Neural cell (in vitro differentiated cells): ENCODE results near the gene MICU1. TPM values are rescaled to one million over a fixed set of nuclear protein-coding genes. Genes with fewer than 3 reads are reported as not detected.

ENCODE experiments used
- H2AFZ ChIP-seq: fragments of 200-600, 300-800 bp; sonication (generic), shearing (Covaris generic); 2 replicates; pipeline ENCODE4 v1.6.0; 2014; ENCODE audit warnings: low read depth, mild to moderate bottlenecking, antibody characterized with exemption, low read length, moderate library complexity
- H3F3A ChIP-seq: fragments of 200-600 bp; shearing (Covaris generic); 2 replicates; pipeline ENCODE4 v1.6.1; 2016; ENCODE audit warnings: mild to moderate bottlenecking, moderate library complexity, mixed read lengths, antibody characterized with exemption, low read length; ENCODE audit not compliant: insufficient read depth, poor library complexity, severe bottlenecking
- H3K27ac ChIP-seq: fragments of 200-600, 300-800 bp; sonication (generic), shearing (Covaris generic); 2 replicates; pipeline ENCODE4 v1.5.1; 2014; ENCODE audit warnings: mild to moderate bottlenecking, low read length, moderate library complexity
- H3K27me3 ChIP-seq: fragments of 300-800, 200-600 bp; sonication (generic), shearing (Covaris generic); 2 replicates; pipeline ENCODE4 v1.6.0; 2014; ENCODE audit warnings: mild to moderate bottlenecking, low read depth, low read length, moderate library complexity; ENCODE audit not compliant: insufficient read depth
- H3K36me3 ChIP-seq: fragments of 300-800, 200-600 bp; sonication (generic), shearing (Covaris generic); 2 replicates; pipeline ENCODE4 v1.5.1; 2014; ENCODE audit warnings: mild to moderate bottlenecking, antibody characterized with exemption, low read length, moderate library complexity; ENCODE audit not compliant: insufficient read depth
- H3K4me2 ChIP-seq: fragments of 300-800, 200-600 bp; sonication (generic), shearing (Covaris generic); 2 replicates; pipeline ENCODE4 v1.6.0; 2014; ENCODE audit warnings: mild to moderate bottlenecking, low read length
- H3K4me3 ChIP-seq: fragments of 300-800, 200-600 bp; sonication (generic), shearing (Covaris generic); 2 replicates; pipeline ENCODE4 v1.5.1; 2014; ENCODE audit warnings: mild to moderate bottlenecking, low read length, moderate library complexity
- H3K79me2 ChIP-seq: fragments of 200-600 bp; shearing (Covaris generic); replicated peaks from 2 replicates; pipeline ENCODE4 v1.6.0; 2014; ENCODE audit warnings: mild to moderate bottlenecking, low read length, moderate library complexity; ENCODE audit not compliant: insufficient read depth
- H3K9ac ChIP-seq: fragments of 300-800, 200-600 bp; sonication (generic), shearing (Covaris generic); 2 replicates; pipeline ENCODE4 v1.6.1; 2016; ENCODE audit warnings: mild to moderate bottlenecking, low read length, mixed read lengths
- H3K9me2 ChIP-seq: fragments of 200-600 bp; shearing (Covaris generic); 2 replicates; pipeline ENCODE4 v1.6.1; 2016; ENCODE audit warnings: mild to moderate bottlenecking, low read length, mixed read lengths; ENCODE audit not compliant: insufficient read depth
- H3K9me3 ChIP-seq: fragments of 200-600, 300-800 bp; sonication (generic), shearing (Covaris generic); 2 replicates; pipeline ENCODE4 v1.6.1; 2016; ENCODE audit warnings: mild to moderate bottlenecking, mixed run types, low read length, moderate library complexity, mixed read lengths
- H4K20me1 ChIP-seq: fragments of 200-600 bp; shearing (Covaris generic); 2 replicates; pipeline ENCODE4 v1.6.1; 2016; ENCODE audit warnings: mild to moderate bottlenecking, mixed run types; ENCODE audit not compliant: insufficient read depth
- CTCF ChIP-seq: fragments of 450-650 bp; IDR thresholded peaks from 2 replicates; pipeline ENCODE4 v1.5.1; 2014; ENCODE audit warnings: antibody characterized with exemption, mild to moderate bottlenecking, moderate library complexity; ENCODE audit not compliant: poor library complexity, severe bottlenecking
- EP300 ChIP-seq: fragments of 450-650 bp; conservative IDR thresholded peaks from 2 replicates; pipeline ENCODE4 v1.6.1; 2014; ENCODE audit warnings: antibody characterized with exemption, mild to moderate bottlenecking, moderate library complexity; ENCODE audit not compliant: poor library complexity, severe bottlenecking
- EZH2 ChIP-seq: fragments of 200-600, 300-800 bp; shearing (Covaris generic), sonication (generic); IDR thresholded peaks from 2 replicates; pipeline ENCODE4 v1.6.1; 2014; ENCODE audit warnings: antibody characterized with exemption, low read length, borderline replicate concordance, mild to moderate bottlenecking; ENCODE audit not compliant: insufficient read depth, poor library complexity, severe bottlenecking
- MXI1 ChIP-seq: fragments of 450-650 bp; conservative IDR thresholded peaks from 2 replicates; pipeline ENCODE4 v1.6.1; 2014; ENCODE audit warnings: antibody characterized with exemption, mild to moderate bottlenecking; ENCODE audit not compliant: poor library complexity, severe bottlenecking
- POLR2AphosphoS5 ChIP-seq: IDR thresholded peaks from 2 replicates; pipeline ENCODE4 v1.6.1; 2012
- RAD21 ChIP-seq: fragments of 450-650 bp; conservative IDR thresholded peaks from 2 replicates; pipeline ENCODE4 v1.6.1; 2014; ENCODE audit warnings: antibody characterized with exemption, mild to moderate bottlenecking, moderate library complexity
- SMC3 ChIP-seq: fragments of 450-650 bp; conservative IDR thresholded peaks from 2 replicates; pipeline ENCODE4 v1.6.1; 2014; ENCODE audit warnings: antibody characterized with exemption, mild to moderate bottlenecking, moderate library complexity; ENCODE audit not compliant: poor library complexity
- TAF1 ChIP-seq: IDR thresholded peaks from 2 replicates; pipeline ENCODE4 v1.6.1; 2012; ENCODE audit warnings: low read depth
- polyA plus RNA-seq: library from polyadenylated mRNA; depleted of rRNA; stranded (reverse); fragments of >200 nt; gene quantifications from 2 replicates; pipeline ENCODE4 v1.2.3, GENCODE V29; 2014
- TF ChIP-seq, protein P1 (sequence below): IDR thresholded peaks from 2 replicates; pipeline ENCODE4 v1.6.1; 2012; ENCODE audit warnings: borderline replicate concordance

The MICU1 gene
- polyA plus RNA-seq, 1 donor from 2014 or later = 86.0 TPM

GRCh38 chr10:72409167-72409566 lies 216.7 kb downstream of the MICU1 start:
- no peak overlapping the region for H3K27ac ChIP-seq
- H3K27me3 ChIP-seq = no peaks in the 10 kb centered on the region
- no peaks in the 10 kb centered on the region for H3K9me3 ChIP-seq
- no peaks in the 10 kb centered on the region for H3K79me2 ChIP-seq
- H3F3A ChIP-seq = no peaks in the 10 kb centered on the region
- no peaks in the 10 kb centered on the region for H3K9me2 ChIP-seq
- no peak overlapping the region for H3K4me2 ChIP-seq
- TF ChIP-seq TAF1 = no peak
- no peak for TF ChIP-seq MXI1
- no peak for TF ChIP-seq SMC3
- no peak for TF ChIP-seq CTCF
- TF ChIP-seq, protein P1, sequence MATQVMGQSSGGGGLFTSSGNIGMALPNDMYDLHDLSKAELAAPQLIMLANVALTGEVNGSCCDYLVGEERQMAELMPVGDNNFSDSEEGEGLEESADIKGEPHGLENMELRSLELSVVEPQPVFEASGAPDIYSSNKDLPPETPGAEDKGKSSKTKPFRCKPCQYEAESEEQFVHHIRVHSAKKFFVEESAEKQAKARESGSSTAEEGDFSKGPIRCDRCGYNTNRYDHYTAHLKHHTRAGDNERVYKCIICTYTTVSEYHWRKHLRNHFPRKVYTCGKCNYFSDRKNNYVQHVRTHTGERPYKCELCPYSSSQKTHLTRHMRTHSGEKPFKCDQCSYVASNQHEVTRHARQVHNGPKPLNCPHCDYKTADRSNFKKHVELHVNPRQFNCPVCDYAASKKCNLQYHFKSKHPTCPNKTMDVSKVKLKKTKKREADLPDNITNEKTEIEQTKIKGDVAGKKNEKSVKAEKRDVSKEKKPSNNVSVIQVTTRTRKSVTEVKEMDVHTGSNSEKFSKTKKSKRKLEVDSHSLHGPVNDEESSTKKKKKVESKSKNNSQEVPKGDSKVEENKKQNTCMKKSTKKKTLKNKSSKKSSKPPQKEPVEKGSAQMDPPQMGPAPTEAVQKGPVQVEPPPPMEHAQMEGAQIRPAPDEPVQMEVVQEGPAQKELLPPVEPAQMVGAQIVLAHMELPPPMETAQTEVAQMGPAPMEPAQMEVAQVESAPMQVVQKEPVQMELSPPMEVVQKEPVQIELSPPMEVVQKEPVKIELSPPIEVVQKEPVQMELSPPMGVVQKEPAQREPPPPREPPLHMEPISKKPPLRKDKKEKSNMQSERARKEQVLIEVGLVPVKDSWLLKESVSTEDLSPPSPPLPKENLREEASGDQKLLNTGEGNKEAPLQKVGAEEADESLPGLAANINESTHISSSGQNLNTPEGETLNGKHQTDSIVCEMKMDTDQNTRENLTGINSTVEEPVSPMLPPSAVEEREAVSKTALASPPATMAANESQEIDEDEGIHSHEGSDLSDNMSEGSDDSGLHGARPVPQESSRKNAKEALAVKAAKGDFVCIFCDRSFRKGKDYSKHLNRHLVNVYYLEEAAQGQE = no peak
- TF ChIP-seq EZH2 = no peak
- TF ChIP-seq EP300 = no peak
- no peak for TF ChIP-seq RAD21
- TF ChIP-seq POLR2AphosphoS5 = no peak
- no peak overlapping the region for H2AFZ ChIP-seq
- H3K9ac ChIP-seq = no peak overlapping the region
- no peaks in the 10 kb centered on the region for H3K36me3 ChIP-seq
- H3K4me3 ChIP-seq = no peak overlapping the region
- H4K20me1 ChIP-seq = no peaks in the 10 kb centered on the region

DNA sequence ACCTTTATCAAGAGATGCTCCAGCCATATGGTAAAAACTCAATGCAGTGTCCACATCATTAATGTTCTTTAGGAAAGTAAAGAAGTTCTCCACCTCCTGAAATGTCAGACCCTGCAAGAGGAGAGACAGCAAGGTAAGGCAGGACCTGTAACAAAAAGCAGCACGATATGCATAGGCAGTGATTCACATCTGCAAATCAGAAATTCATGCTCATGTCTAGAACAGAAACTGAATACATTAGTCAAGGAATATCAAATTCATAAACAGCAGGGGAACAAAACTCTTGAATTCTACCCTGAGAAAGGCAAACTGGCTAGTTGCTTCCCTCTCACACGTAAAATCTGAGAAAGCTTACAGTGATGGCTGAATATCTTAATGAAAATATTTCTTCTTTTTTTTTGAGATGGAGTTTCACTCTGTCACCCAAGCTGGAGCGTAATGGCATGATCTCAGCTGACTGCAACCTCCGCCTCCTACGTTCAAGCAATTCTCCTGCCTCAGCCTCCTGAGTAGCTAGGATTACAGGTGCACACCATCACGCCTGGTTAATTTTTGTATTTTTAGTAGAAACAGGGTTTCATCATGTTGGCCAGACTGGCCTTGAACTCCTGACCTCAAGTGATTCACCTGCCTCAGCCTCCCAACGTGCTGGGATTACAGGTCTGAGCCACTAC lies 217.8 kb downstream of the MICU1 start:
- TF ChIP-seq EP300 (no peak), CTCF (no peak), SMC3 (no peak), TAF1 (no peak), MXI1 (no peak), RAD21 (no peak), EZH2 (no peak), POLR2AphosphoS5 (no peak)
- TF ChIP-seq, protein P1 = no peak
- no peaks in the 10 kb centered on the region for H3F3A ChIP-seq
- H3K27ac ChIP-seq = no peak overlapping the region
- no peaks in the 10 kb centered on the region for H3K36me3 ChIP-seq
- no peak overlapping the region for H3K4me3 ChIP-seq
- no peak overlapping the region for H3K9ac ChIP-seq
- no peaks in the 10 kb centered on the region for H3K79me2 ChIP-seq
- no peaks in the 10 kb centered on the region for H4K20me1 ChIP-seq
- no peak overlapping the region for H2AFZ ChIP-seq
- no peaks in the 10 kb centered on the region for H3K27me3 ChIP-seq
- H3K9me2 ChIP-seq = no peaks in the 10 kb centered on the region
- no peaks in the 10 kb centered on the region for H3K9me3 ChIP-seq
- no peak overlapping the region for H3K4me2 ChIP-seq
